GM12892 (cell line): ENCODE results near the gene SRC.

Experiments
- POLR2A ChIP-seq: IDR thresholded peaks from 2 replicates; pipeline ENCODE4 v1.6.1; 2011; ENCODE audit warnings: low read depth, low read length, control low read depth
- POLR2AphosphoS5 ChIP-seq: IDR thresholded peaks from 2 replicates; pipeline ENCODE4 v1.6.1; 2011; ENCODE audit warnings: low read depth, low read length, control low read depth
- TAF1 ChIP-seq: IDR thresholded peaks from 2 replicates; pipeline ENCODE4 v1.6.1; 2011; ENCODE audit warnings: low read depth, mild to moderate bottlenecking, control low read depth, low read length, borderline replicate concordance

DNA sequence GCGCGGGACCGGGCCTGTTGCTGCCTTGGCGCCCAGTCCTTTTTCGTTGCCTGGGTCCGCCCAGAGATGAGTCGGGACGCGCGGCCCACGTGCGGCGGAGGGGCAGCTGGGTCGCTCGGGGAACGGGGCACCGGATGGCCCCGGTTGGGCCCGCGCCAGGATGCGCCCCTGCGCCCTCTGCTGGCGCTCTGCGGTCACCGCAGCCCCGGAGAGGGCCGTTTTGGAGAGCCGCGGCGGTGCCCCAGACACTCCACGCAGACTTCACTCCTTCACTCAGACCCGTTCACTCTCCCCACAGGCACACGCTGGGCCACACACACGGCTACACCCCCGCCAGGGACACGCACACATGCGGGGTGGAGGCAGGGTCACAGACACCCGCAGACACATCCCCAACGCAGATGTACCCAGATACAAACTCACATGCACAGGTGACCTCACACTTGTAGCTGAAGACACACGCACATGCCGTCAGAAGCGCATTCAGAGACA, 38.8 kb downstream of the SRC start:
- no peak for TF ChIP-seq POLR2A
- TF ChIP-seq POLR2AphosphoS5: no peak
- no peak for TF ChIP-seq TAF1
